ENCODE data around the gene TMX2.
"Not testable (repeated sequence)": the region's sequence is repeated elsewhere in the genome, so short reads cannot be mapped to it uniquely, and the experiment has no call there.

The TMX2 gene, protein sequence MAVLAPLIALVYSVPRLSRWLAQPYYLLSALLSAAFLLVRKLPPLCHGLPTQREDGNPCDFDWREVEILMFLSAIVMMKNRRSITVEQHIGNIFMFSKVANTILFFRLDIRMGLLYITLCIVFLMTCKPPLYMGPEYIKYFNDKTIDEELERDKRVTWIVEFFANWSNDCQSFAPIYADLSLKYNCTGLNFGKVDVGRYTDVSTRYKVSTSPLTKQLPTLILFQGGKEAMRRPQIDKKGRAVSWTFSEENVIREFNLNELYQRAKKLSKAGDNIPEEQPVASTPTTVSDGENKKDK

DNA sequence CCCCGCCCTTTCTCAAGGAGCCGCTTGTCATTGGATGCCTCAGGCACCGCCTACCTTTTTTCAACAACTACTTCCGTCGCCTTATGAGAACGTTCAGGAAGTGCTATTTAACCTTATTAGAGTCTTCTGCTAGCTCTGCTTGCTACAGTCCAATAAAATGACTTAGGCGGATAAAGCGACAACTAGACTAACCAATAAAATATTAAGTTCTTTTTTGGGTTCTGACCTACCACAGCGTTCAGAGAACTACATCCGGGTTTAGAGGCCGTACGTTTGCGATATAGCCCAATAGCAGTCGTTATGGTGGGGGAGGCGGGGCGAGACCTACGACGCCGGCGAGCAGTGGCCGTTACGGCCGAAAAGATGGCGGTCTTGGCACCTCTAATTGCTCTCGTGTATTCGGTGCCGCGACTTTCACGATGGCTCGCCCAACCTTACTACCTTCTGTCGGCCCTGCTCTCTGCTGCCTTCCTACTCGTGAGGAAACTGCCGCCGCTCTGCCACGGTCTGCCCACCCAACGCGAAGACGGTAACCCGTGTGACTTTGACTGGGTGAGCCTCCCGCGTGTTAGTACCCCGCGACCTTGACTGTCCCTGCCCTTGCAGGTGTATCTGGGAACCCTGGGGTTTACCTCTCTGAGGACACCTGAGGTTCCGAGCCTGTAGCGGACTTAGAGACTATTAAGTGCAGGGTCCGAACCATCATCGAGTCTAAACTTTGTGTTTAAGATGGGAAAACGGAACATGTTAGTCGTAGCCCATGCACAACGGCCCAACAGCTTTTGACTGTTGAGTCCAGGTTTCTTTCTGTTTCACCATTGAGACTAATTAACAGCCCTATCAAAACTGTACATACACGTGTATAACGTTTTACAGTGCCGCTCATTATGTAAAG is at the start of gene TMX2:
Gene TMX2, plus strand, starts transcription at position 338 of the 895 bp plus-strand sequence. Its CDS starts 26 bp downstream, at position 364.
- DNase-seq (ENCODE audit: low spot score) (peak; percentile 92), FAIRE-seq (peak; percentile 77)

DNA sequence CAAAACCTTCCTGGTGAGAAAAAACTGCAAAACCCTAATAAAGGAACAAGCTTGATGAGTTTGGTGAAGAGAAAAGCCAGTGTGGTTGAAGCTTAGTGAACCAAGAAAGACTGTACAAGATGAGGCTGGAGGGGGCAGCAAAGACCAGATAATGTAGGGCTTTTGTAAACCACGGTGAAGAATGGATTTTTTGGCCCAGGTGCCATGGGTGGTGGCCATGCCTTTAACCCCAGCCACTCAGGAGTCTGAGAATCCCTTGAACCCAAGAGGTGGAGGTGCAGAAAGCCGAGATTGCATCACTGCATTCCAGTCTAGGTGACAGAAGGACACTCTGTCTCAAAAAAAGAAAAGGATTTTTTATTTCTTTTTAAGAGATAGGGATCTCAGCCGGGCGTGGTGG is 49.5 kb upstream of the TMX2 start:
- DNase-seq (ENCODE audit: low spot score) (no peak), FAIRE-seq (no peak)

DNA sequence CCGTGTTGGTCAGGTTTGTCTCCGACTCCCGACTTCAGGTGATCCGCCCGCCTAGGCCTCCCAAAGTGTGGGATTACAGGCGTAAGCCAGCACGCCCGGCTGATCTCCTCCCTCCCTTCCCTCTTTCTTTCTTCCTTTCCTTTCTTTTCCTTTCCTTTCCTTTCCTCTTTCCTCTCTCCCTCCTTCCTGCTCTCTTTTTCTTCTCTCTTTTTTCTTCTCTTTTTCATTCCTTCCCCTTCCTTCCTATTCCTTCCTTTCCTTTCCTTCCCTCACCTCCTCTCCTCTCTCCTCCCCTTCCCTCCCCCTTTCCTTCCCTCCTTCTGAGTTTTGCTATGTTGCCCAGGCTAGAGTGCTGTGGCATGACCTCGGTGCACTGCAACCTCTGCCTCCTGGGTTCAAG is 48.4 kb upstream of the TMX2 start:
- no peak for DNase-seq (ENCODE audit: low spot score)
- no peak for FAIRE-seq

DNA sequence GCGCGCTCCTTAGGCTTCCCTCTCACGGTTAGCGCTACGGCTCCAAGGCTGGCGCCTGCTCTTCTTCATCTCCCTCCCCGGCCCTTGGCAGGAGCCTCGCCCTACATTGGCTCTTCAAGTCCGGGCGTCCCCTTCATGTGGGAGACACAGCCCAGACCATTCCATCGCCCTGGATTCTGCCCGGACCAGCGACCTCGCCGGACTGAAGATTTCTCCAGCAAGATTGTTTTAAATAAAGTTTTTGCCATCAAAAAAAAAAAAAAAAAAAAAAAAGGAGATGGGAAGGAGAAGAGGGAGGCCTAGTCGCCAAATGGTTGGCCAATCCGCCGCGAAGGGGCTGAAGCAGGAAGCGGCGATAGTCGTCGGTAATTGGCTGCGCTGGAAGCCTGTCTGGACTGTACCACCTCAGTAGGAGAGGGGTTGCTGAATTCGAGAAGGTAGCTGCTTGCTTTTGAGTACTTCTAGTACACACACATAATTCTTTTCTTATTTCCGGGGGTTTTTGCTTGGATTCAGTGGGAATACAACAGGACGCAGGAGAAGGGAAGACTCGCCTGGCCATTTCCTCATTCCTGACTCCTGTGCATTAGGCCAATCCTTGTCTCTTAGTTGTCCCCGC is 45.2 kb upstream of the TMX2 start:
- FAIRE-seq (no peak), DNase-seq (ENCODE audit: low spot score) (peak; percentile 96)

DNA sequence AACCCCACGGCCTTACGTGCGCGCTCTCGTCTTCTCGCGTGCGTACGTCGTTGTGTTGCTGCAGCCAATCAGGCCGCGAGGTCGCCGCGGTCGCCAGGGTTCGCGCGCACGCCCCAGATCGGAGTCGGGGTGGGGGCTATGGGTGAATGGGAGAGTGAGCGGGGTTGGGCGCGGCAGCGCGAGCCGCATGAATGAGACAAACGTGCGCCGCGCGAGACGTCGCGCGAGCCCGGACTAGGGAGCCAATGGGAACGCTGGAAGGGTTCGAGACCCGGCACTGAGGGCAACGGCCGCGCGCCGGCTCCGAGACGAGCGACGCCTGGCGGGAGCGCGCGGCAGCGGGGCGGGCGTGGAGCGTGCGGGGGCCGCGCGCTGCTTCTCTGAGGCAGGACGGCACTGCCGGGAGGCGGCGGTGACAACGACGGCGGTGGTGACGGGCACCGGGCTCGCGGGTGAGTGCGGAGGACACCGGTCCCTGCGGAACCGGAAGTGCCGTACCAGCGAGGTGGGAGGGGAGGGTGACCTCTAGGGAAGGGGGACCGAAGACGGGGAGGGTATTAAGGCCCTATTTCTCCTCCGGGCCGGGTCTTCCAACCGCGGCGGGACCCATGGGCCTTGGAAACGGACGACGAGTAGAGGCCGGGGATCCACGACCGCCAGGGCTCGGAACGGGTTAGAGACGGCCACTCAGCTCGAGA is 44.5 kb upstream of the TMX2 start, which contains the start of gene ZDHHC5:
Gene ZDHHC5, plus strand, starts transcription at position 379 of the 698 bp plus-strand sequence. CDS start 4,977 bp downstream, outside the sequence.
- peak; percentile 88 for FAIRE-seq
- DNase-seq (ENCODE audit: low spot score) = peak; percentile 98

DNA sequence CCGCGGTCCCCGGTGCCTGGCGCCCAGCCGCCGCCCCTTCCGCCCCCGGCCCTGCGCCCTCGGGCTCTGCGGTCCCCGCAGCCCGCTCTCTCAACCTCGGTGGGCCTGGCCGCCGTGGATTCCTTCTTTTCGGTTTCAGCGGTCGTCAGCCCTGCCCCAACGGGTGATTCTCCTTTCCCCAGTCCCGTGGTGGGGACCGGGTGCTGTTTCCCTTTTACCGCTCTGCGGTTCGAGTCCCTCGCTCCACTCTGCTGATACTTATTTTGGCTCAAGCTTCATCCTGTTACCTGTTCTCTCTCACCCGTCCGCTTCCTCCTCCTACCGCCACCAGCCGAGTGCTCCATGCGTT is 44.0 kb upstream of the TMX2 start:
- FAIRE-seq (no peak), DNase-seq (ENCODE audit: low spot score) (no peak)

DNA sequence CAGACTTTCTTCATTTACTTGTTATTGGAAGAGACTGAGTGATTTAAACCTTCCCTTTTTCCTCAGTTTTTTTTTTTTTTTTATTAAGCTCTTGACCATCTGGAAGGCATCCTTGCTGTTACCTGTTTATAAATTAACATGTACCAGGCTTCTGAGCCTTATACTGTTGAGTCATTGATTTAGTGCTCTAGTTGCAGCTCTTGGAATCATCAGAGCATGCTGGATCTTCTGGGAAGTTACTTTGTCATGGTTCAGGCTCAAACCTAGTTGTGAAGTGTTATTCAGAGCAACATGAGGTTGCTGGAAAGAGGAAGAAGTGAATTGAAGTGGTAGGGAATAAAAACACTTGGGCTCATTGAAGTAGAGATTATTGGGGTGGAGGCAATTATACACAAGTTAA is 38.1 kb upstream of the TMX2 start:
- FAIRE-seq (no peak), DNase-seq (ENCODE audit: low spot score) (no peak)

DNA sequence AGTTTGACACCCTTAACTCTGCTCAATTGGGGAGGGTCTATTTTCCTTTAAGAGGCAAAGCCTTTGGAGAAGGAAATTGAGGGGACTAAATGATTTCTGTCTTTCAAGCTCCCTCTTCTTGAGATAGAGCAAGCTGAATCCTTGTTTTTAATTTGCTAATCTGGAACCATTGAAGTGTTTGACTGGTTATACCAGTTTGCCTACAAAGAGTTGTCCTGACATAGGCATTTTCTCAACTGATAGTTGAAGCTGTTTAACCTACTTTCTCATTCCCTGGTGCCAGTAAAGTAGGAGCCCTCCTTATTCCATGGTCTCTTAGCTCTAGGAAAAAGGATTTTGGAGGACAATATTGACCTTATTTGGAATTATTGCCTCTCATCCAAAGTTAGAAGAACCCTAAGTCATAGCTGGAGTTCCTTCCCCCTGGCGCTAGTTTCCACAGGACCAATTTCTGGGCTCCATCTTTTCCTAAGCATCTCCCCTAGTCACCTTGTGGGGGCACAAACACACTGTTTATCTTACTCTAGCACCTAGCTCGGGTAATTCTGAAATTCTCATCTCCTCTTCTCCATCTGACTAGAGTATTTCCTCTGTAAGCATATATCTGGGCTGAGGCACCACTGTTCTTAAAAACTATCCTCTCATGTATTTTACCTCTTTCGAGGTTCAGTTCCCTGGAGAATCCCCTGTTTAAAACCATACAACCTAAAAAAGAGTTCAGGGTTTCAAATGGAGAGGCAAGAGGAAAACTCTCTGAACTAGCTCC is 37.0 kb upstream of the TMX2 start:
- DNase-seq (ENCODE audit: low spot score) = no peak
- FAIRE-seq = no peak

DNA sequence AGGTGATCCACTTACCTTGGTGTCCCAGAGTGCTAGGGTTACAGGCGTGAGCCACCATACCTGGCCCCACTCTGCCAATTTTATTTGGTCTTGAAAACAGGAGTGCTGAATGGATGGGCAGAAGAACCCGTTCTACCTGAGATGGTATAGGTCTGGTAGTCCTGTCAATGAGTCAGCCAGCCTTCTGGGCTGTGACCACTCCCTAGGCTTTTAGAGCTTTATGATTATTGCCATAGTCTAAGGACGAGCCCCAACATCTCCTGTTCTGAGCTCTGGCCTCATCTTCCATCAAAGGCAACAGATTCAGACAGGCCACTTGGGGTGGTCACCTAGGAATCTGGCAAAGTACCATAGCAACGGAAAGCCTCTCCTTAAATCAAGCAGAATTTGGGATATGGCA is 33.0 kb upstream of the TMX2 start:
- FAIRE-seq (no peak), DNase-seq (ENCODE audit: low spot score) (no peak)

DNA sequence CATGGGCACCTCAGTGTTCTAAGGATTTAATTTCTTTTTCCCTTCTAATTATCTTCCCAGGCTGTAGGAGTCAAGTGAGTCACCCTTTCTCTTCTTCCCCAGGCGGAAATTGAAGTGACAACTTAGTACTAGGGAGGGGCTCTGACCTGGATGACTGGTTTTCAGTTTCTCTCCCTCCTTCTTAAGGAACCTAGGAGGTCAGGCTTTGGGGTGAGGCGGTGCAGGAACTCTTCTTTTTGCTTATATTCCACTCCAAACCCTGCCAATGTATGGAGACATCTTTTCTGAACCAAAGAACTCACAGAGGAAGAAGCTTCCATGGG is 31.9 kb upstream of the TMX2 start:
- DNase-seq (ENCODE audit: low spot score) (no peak), FAIRE-seq (no peak)

DNA sequence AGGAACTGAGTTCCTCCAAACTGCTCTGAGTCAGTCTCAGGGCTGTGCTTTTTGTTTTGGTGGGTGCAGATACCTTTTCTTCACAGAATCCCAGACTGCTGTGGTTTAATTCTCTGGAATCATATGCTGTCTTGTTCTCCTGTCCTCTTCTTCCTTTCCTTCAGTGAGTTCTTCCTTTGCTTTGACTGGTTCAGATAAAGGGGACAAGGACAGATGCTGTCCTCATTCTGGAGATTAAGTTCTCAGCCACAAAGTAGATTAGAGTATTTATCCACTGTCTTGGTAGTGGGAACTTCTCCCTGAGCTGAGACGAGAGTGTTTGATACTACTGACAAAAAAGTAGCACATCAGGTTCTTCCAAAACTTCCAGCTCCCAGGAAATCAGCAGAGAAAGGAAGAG is 31.2 kb upstream of the TMX2 start:
- DNase-seq (ENCODE audit: low spot score) = no peak
- FAIRE-seq = no peak

DNA sequence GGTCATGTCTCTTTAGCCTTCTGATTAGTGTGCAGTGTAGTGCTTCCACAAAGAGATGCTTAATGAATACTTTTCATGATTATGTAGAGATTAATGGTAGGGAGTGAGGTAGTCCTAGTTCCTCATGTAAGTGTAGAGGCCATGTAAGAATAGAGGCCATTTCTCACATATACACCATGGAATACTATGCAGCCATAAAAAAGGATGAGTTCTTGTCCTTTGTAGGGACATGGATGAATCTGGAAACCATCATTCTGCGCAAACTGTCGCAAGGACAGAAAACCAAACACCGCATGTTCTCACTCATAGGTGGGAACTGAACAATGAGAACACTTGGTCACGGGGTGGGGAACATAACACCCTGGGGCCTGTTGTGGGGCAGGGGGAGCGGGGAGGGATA is 21.9 kb upstream of the TMX2 start:
- DNase-seq (ENCODE audit: low spot score); FAIRE-seq: not testable (repeated sequence)

DNA sequence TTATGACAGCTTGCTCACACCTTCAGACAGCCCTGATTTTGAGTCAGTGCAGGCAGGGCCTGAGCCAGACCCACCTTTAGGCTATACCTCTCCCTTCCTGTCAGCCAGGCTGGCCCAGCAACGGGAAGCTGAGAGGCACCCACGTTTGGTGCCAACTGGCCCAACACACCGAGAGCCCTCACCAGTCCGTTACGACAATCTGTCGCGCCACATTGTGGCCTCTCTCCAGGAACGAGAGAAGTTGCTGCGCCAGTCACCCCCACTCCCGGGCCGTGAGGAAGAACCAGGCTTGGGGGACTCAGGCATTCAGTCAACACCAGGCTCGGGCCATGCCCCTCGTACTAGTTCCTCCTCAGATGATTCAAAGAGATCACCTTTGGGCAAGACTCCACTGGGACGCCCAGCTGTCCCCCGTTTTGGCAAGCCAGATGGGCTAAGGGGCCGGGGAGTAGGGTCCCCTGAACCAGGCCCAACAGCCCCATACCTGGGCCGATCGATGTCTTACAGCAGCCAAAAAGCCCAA is 13.5 kb upstream of the TMX2 start:
- no peak for DNase-seq (ENCODE audit: low spot score)
- no peak for FAIRE-seq

DNA sequence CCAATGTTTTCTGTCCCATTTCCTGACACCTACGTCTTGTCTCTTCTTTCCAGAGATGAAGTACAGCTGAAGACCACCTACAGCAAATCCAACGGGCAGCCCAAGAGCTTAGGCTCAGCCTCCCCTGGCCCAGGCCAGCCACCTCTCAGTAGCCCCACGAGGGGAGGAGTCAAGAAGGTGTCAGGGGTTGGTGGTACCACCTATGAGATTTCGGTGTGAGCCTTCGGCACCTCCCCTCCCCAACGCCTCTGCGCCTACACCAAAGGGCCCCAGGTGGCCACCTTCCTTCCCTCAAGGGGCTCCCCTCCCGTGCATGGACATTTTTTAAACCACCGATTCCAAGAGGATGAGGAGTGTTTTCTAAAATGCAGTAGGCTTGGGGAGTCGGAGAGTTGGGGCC is 12.6 kb upstream of the TMX2 start:
- no peak for DNase-seq (ENCODE audit: low spot score)
- FAIRE-seq = no peak

DNA sequence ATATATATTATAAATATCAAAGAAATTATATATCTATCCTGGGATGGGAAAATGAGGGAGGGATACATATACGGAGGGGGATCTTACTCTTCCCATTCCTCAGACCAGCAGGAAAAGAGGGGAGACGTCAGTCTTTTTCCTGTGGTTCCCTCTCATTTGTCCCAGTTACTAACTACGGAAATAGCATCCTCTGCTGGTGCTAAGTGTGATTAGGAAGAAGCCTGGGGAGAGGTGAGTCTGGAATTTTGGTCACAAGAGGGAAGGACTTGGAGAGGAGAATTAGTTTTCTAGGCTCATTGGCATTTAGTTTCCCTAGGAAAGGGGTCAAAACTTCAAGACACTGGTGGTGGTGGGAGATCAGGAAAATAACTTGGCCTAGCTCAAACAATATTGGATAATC is 12.0 kb upstream of the TMX2 start:
- FAIRE-seq = no peak

DNA sequence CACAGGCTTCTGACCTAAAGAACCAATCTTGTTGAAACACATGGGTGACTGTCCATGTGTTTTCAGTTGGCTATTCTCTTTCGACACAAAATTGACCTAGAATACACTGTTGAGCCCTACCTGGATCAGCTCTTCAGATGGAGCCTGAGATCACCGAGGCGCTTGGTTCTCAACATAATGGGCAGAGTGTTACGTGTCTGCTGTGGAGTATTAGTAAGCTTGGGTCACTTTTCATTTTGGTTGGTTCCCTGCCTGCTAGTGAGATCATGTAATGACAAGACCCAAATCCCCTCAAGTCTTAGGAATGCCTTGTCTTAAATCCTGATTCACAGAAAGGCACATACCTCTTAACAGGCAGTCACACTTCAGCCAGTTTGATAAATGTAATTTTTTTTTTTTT is 9.1 kb upstream of the TMX2 start:
- no peak for FAIRE-seq

More for the DNA sequence above, 12.0 kb upstream of the TMX2 start:
- DNase-seq (ENCODE audit: low spot score) = no peak

DNA sequence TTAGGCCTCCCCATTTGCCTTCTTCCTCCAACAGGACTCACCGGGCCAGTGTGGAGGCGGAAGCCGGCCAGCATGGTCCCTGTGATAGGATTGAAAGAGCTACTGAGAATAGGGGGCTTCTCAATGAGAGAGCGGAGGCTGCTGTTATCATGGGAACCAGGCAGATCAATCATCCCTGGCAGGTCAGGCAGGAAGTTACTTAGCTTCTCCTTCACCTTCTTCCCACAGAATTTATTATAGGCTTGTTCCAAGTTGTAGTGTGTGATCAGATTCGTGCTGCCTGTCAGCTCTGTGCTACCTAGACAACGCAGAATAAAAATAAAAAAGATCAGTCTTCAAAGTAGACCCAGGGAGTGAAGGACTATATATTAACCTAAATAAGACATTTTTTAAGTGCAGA is 7.5 kb upstream of the TMX2 start:
- FAIRE-seq (no peak), DNase-seq (ENCODE audit: low spot score) (no peak)

More for the DNA sequence above, 9.1 kb upstream of the TMX2 start:
- no peak for DNase-seq (ENCODE audit: low spot score)

DNA sequence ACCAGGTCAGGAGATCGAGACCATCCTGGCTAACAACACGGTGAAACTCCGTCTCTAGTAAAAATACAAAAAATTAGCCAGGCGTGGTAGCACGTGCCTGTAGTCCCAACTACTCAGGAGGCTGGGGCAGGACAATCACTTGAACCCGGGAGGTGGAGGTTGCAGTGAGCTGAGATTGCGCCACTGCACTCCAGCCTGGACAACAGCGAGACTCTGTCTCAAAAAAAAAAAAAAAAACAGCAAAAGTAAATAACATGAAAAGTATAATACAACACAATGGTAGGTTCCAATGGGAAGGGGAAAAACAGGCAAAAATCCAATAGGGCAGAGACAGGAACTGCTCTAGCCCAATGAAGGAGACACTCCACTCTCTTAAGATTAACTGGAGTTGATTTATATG is 7.0 kb upstream of the TMX2 start:
- DNase-seq (ENCODE audit: low spot score); FAIRE-seq: not testable (repeated sequence)

DNA sequence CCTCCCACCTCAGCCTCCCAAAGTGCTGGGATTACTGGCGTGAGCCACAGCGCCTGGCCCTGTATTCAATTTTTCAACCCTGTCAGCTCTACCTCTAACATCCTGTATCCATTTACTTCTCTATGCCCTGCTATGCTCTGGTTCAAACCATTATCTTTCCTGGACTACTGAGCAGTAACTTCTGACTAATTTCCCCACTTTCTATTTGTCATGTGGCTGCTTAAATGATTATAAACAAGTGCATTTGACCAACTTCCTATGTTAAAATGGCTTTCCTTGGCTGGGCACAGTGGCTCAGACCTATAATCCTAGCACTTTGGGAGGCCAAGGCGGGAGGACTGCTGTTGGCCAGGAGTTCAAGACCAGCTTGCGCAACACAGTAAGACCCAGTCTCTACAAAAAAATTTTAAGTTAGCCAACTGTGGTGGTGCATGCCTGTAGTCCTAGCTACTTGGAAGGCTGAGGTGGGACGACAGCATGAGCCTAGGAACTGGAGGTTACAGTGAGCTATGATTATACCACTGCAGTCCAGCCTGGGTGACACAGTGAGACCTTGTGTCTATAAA is 2.5 kb upstream of the TMX2 start:
- FAIRE-seq (no peak), DNase-seq (ENCODE audit: low spot score) (no peak)

All from urothelium cell line (cell line).